Mesodermal cell (in vitro differentiated cells): Measurements from ENCODE around the gene BPIFA2.

Experiments
- H3K27ac ChIP-seq: 2 replicates; pipeline ENCODE4 v1.7.0; 2013; ENCODE audit warnings: mild to moderate bottlenecking, low read depth, low read length, moderate library complexity; ENCODE audit not compliant: severe bottlenecking
- H3K36me3 ChIP-seq: 2 replicates; pipeline ENCODE4 v1.7.1; 2013; ENCODE audit warnings: mild to moderate bottlenecking, low read length, moderate library complexity; ENCODE audit not compliant: control insufficient read depth, insufficient read depth
- H3K4me1 ChIP-seq: one replicate; pipeline ENCODE4 v1.7.1; 2013; ENCODE audit warnings: mild to moderate bottlenecking, low read length; ENCODE audit not compliant: insufficient read depth, control insufficient read depth, poor library complexity, severe bottlenecking
- H3K4me3 ChIP-seq: 2 replicates; pipeline ENCODE4 v1.7.0; 2013; ENCODE audit warnings: low read length, control low read depth, mild to moderate bottlenecking; ENCODE audit not compliant: insufficient read depth, poor library complexity, severe bottlenecking; ENCODE audit errors: extremely low read depth
- H3K9me3 ChIP-seq: 2 replicates; pipeline ENCODE4 v1.7.1; 2013; ENCODE audit warnings: mild to moderate bottlenecking, low read length, moderate library complexity; ENCODE audit not compliant: control insufficient read depth
- WGBS, 2 experiments: methylation state at CpG; one replicate each; pipeline ENCODE4 v1.1.5; 2013; ENCODE audit warnings: missing lambda C conversion rate in 2 of 2; ENCODE audit not compliant: insufficient coverage in 2 of 2; 5-methylcytosine and 5-hydroxymethylcytosine counted together

Gene BPIFA2

DNA sequence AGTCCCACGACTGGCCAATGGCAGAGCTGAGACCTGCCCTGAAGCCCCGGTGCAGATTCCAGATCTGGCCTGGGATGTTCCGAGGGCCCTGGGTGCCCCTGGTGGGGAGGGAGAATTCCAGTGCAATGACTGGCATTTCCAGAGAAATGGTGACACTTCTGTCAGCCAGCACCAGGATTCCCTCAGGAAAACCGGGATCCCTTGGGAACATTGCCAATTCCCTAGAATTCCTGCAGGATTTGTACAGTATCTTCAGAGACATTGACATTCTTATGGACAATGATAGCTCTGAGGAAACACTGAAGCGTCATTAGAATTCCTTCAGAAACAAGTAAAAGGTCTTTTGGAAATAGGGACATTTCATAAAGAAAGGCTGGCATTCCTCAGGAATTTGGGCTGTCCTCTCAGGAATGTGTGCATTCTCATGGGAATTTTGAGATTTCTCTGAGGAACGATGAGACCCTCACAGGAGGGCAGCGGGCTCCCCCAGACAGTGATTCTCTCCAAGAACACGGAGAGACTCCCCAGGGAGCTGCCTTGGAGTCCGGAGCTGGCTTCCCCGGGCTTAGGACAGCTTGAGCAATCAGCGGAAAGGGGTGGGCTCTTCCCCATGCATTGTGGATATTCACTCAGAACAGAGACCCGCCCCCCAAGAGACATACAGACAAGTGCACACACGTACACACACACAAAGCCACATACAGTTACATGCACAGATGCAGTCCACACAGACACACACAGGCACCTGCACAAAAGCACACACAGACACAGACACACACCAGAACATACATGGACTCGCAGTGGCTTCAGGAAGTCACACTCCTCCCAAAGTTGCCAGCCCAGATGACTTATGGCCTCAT, 35.2 kb upstream of the BPIFA2 start:
- H3K4me1 ChIP-seq = peaks cover 11% of the 10 kb centered on the region
- H3K36me3 ChIP-seq = no peaks in the 10 kb centered on the region
- 45 to 55% methylated on average over 12 to 13 of the region's 14 CpGs for WGBS, 2 experiments
- no peaks in the 10 kb centered on the region for H3K9me3 ChIP-seq
- H3K27ac ChIP-seq = no peak overlapping the region
- no peak overlapping the region for H3K4me3 ChIP-seq

DNA sequence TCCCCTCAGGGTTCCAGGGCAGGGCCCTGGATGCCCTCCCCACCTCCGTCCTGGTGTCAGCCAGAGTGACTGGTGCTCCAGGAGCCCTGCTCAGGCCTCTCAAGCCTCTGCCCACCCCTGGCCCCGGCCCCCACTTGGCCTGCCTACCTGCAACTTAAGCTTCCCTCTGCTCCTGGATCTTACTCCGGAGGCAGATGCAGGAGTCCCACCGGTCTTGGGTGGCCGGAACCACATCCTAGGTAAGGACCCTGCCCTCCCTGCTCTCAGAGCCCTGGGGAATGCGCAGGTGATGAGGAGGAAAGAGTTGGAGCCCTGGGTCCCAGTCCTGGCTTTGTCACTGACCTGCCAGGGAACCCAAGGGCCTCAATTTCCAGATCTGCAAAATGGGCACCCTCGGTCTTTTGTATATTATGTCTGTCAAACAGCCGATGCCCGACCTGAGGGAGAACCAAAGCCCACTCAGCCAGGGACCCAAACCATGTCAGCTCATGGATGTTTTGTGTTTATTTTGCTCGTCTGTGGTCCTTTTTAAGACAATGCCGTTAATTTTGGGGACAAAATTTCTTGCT, 34.5 kb upstream of the BPIFA2 start:
- H3K36me3 ChIP-seq = no peaks in the 10 kb centered on the region
- H3K27ac ChIP-seq = no peak overlapping the region
- H3K4me3 ChIP-seq = no peak overlapping the region
- H3K4me1 ChIP-seq = peaks cover 11% of the 10 kb centered on the region
- 85 to 91% methylated on average over 7 to 10 of the region's 11 CpGs for WGBS, 2 experiments
- H3K9me3 ChIP-seq = no peaks in the 10 kb centered on the region

DNA sequence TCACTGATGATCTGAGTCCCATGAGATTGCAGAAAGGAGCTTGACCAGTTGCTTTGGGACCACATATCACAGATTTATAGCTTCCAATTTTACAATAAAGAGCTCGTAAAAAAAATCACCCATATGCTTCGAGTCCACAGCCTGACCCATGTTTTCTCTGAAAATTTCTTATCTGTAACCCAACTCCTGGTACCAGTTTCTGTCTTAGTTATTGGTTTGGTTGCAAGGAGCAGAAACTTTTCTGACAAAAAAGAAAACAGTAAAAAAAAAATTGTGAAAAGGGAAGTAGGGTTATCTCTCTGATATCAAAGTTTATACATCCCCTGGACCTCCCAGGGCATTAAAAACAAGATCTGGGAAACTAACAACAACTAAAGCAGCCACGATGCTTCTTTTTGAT, 30.8 kb upstream of the BPIFA2 start:
- H3K36me3 ChIP-seq = no peaks in the 10 kb centered on the region
- WGBS, 2 experiments = 80 to 100% methylated on average over 1 of the region's 3 CpGs
- peaks cover 4% of the 10 kb centered on the region for H3K9me3 ChIP-seq
- H3K4me1 ChIP-seq = peaks cover 10% of the 10 kb centered on the region
- H3K27ac ChIP-seq = no peak overlapping the region
- no peak overlapping the region for H3K4me3 ChIP-seq

DNA sequence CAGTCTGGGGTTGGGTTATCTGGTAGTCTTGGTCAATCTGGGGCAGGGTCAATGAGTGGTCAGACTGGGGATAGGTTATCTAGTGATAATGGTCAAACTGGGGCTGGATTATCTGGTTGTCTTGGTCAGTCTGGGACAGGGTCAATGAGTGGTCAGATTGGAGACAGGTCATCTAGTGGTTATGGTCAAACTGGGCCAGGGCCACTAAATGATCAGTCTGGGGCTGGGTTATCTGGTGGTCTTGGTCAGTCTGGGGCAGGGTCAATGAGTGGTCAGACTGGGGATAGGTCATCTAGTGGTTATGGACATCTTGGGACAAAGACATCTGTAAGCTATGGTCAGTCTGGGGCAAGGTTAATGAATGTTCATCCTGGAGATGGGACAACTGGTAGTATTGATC, 28.5 kb upstream of the BPIFA2 start:
- H3K9me3 ChIP-seq = peaks cover 4% of the 10 kb centered on the region
- H3K4me3 ChIP-seq = no peak overlapping the region
- H3K4me1 ChIP-seq = no peaks in the 10 kb centered on the region
- no peaks in the 10 kb centered on the region for H3K36me3 ChIP-seq
- no peak overlapping the region for H3K27ac ChIP-seq

DNA sequence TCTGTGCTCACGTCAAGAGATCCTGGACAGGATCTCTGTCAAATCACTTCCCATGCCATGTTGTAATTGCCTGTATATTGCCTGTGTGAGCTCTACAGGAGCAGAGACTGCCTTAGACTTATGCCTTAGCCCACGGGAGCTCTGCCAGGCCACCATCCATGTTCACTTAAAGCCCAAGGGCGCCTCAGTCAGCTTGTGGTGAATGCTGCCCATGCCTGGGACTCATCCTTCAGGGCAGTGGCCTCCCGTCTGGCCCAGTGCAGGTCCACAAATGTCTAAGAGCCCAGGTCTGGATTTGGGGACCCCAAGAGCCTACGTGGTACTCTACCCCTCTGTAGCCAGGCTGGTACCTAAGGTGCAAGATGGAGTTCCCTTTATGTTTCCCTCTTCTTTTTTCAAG, 22.4 kb upstream of the BPIFA2 start:
- 77 to 96% methylated on average over 4 to 5 of the region's 5 CpGs for WGBS, 2 experiments
- Histone ChIP-seq H3K4me3 (no peak overlapping the region), H3K27ac (no peak overlapping the region), H3K9me3 (no peaks in the 10 kb centered on the region), H3K4me1 (no peaks in the 10 kb centered on the region), H3K36me3 (no peaks in the 10 kb centered on the region)

DNA sequence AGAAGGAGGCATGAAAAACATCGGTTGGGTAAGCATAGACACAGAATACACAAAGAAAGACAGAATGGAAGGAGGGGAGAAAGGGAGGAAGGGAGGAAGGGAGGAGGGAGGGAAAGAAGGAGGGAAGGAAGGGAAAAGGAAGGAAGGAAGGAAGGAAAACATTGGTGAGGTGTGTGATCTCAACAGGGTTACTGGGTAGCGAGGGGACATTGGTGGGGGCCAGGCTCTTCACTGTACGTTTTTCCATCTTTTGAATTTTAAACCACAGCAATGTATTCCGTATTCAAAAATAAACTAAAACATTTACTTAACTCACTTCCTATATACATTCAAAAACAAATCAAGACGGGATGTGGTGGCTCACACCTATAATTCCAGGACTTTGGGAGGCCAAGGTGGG, 20.7 kb upstream of the BPIFA2 start:
- H3K4me3 ChIP-seq = no peak overlapping the region
- no peaks in the 10 kb centered on the region for H3K4me1 ChIP-seq
- no peaks in the 10 kb centered on the region for H3K36me3 ChIP-seq
- no peaks in the 10 kb centered on the region for H3K9me3 ChIP-seq
- 50 to 78% methylated on average over 1 to 4 of the region's 5 CpGs for WGBS, 2 experiments
- no peak overlapping the region for H3K27ac ChIP-seq

DNA sequence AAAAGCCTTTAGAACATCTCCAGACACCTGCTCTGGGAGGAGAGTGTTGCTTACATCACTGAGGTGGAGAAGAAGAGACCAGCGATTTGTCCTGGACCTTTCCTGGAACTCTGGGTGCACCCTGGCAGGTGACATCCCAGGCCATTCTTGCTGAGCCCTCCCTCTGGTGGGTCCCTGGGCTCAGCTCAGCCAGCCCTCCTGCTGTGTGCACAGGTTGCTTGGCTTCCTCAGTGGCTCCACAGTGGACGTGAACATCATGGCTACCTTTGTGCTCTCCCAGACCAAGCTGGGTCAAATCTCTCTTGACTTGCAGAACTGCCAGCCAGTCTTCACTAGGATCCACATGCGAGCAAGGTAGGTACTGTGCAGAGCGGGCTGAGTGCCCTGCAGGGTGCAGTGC, 19.9 kb upstream of the BPIFA2 start:
- Histone ChIP-seq H3K9me3 (no peaks in the 10 kb centered on the region), H3K27ac (no peak overlapping the region), H3K36me3 (no peaks in the 10 kb centered on the region), H3K4me1 (no peaks in the 10 kb centered on the region), H3K4me3 (no peak overlapping the region)
- 77 to 78% methylated on average over 4 of the region's 4 CpGs for WGBS, 2 experiments

DNA sequence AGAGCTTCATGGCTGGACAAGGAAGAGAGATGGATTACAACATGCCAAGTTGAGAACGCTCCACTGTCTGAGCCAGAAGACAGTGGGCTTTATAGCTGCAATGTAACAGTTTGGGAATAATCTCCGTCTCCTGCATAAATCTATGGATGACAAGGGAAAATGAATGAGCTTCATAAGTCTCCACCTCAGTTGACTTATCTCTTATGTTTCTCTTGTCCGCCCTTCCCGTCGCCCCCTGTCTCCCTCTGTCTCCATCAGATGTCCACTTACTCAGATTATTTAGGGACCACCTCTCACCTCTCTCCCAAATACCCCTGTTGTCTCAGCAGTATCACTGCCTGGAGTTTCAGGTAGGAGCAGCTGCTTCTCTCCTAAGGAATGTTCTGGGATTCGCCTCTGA, 13.7 kb upstream of the BPIFA2 start:
- Histone ChIP-seq H3K4me1 (no peaks in the 10 kb centered on the region), H3K9me3 (no peaks in the 10 kb centered on the region), H3K36me3 (no peaks in the 10 kb centered on the region), H3K4me3 (no peak overlapping the region), H3K27ac (no peak overlapping the region)
- 85 to 91% methylated on average over 4 to 6 of the region's 6 CpGs for WGBS, 2 experiments

DNA sequence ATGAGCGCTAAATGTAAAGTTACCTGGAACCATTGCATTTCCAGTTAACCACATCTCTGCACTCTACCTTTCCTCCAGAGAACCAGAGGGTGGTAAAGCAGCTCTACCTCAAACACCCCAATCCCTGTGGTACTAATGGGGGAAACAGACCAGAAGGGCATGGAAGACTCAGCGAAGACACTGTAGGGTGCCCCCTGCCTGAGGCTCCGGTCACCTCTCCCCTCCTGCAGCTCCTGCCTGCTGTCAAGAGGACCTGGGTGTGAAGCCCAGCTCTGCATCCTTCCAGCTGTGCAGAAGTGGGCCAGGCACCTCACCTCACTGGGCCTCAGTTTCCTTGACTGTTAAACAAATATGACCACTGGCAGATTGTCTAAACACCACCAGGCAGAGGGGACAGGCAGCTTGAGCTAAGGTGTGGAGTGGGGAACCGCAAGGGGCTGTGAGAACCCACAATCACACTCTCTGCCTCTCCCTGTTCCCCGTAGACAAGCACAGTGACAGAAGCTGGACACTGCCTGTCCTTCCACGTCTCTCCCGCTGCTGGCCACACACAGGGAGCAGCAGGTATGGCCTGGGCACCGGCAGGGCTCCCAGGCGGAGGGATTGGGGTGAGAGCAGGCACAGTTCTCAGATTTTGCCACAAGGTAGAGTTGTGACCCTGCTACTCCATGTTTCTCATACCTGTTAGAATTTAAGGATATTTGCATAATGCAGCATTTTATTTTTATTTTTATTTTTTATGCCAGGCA, 9.1 kb upstream of the BPIFA2 start:
- no peaks in the 10 kb centered on the region for H3K9me3 ChIP-seq
- no peak overlapping the region for H3K4me3 ChIP-seq
- H3K4me1 ChIP-seq = no peaks in the 10 kb centered on the region
- 81 to 89% methylated on average over 2 to 6 of the region's 9 CpGs for WGBS, 2 experiments
- no peak overlapping the region for H3K27ac ChIP-seq
- H3K36me3 ChIP-seq = no peaks in the 10 kb centered on the region

DNA sequence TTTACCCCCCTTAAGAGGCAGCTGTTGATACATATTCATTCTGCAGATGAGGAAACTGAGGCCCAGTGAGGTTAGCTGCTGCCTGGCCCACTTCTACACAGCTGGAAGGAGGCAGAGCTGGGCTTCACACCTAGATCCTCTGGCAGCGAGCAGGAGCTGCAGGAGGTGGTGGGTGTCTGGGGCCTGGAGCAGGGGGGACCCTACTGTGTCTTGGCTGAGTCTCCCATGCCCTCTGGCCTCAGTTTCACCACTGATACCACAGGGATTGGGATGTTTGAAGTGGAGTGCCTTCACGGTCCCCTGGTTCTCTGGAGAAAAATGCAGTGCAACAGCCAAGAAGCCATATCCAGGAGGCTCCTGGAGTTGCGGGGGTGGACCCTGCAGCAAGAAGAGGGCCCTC, 8.2 kb upstream of the BPIFA2 start:
- 75 to 85% methylated on average over 2 to 3 of the region's 3 CpGs for WGBS, 2 experiments
- Histone ChIP-seq H3K4me3 (no peak overlapping the region), H3K9me3 (no peaks in the 10 kb centered on the region), H3K36me3 (no peaks in the 10 kb centered on the region), H3K4me1 (no peaks in the 10 kb centered on the region), H3K27ac (no peak overlapping the region)

DNA sequence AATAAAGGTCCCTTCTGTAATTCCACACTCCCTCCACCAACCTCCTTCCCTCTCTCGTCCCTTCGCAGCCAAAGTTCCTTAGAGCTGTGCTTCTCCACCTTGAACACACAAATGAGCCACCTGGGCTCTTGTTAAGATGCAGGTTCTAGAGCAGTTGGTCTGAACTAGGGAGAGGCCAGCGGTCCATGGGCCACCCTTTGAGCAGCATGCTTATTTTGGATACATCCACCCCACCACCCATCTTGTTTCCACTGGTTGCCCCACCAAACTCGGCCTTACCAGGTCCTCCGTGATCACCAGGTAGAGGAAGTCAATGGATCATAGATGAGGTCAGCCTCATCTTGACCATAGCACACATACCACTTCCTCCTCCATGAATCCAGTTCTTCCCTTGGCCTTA, 7.3 kb upstream of the BPIFA2 start:
- no peak overlapping the region for H3K4me3 ChIP-seq
- 92 to 100% methylated on average over 1 to 4 of the region's 5 CpGs for WGBS, 2 experiments
- peaks cover 5% of the 10 kb centered on the region for H3K4me1 ChIP-seq
- no peak overlapping the region for H3K27ac ChIP-seq
- no peaks in the 10 kb centered on the region for H3K9me3 ChIP-seq
- H3K36me3 ChIP-seq = no peaks in the 10 kb centered on the region
